HL-60 (cell line): ENCODE results near the gene PSMG3.

Experiments
- DNase-seq, 2 experiments: peaks; one replicate each; pipeline ENCODE4 v3.0.0-alpha.2; 2010 to 2020; ENCODE audit warnings: low read depth in 1 of 2, low spot score in 1 of 2
- H3K27ac ChIP-seq: fragments of 250-450 bp; sonication (Bioruptor Pico); replicated peaks from 2 replicates; pipeline ENCODE4 v1.5.1; 2020; ENCODE audit warnings: mild to moderate bottlenecking, moderate library complexity
- H3K27me3 ChIP-seq: fragments of 250-450 bp; sonication (Bioruptor Pico); 2 replicates; pipeline ENCODE4 v1.5.1; 2021; ENCODE audit warnings: mild to moderate bottlenecking, moderate library complexity; ENCODE audit not compliant: insufficient read depth, poor library complexity, severe bottlenecking
- H3K4me3 ChIP-seq: replicated peaks from 2 replicates; pipeline ENCODE4 v1.5.1; 2011; ENCODE audit warnings: mild to moderate bottlenecking, control low read depth, low read length; ENCODE audit not compliant: insufficient read depth
- GABPA ChIP-seq: IDR thresholded peaks from 2 replicates; pipeline ENCODE4 v1.6.1; 2012; ENCODE audit warnings: low read depth
- POLR2AphosphoS5 ChIP-seq: IDR thresholded peaks from 2 replicates; pipeline ENCODE4 v1.6.1; 2012; ENCODE audit warnings: low read depth
- REST ChIP-seq: IDR thresholded peaks from 2 replicates; pipeline ENCODE4 v1.6.1; 2012; ENCODE audit warnings: low read depth; ENCODE audit not compliant: insufficient replicate concordance
- SPI1 ChIP-seq: IDR thresholded peaks from 2 replicates; pipeline ENCODE4 v1.6.1; 2012; ENCODE audit warnings: low read depth, mild to moderate bottlenecking, borderline replicate concordance
- TF ChIP-seq, protein P1 (sequence below): IDR thresholded peaks from one replicate; pipeline ENCODE4 v1.5.1; 2011; ENCODE audit warnings: low read length, control low read depth, inconsistent platforms; ENCODE audit not compliant: insufficient read depth

The PSMG3 gene

DNA sequence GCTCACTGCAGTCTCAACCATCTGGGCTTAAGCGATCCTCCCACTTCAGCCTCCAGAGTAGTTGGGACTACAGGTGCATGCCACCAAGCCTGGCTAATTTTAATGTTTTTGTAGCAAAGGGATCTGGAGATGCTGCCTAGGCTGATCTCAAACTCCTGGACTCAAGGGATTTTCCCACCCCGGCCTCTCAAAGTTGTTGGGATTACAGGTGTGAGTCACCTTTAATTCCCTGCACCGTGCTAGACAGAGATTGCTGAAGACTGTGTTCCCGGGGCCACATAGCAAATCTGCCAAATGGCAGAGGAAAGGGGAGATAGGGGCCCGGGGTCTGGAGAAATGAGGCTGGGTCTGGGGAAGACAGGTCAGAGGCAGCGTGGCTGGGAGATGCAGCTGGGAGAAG lies 20.6 kb upstream of the PSMG3 start:
- no peak overlapping the region for H3K27ac ChIP-seq
- no peak for TF ChIP-seq REST
- TF ChIP-seq, protein P1, sequence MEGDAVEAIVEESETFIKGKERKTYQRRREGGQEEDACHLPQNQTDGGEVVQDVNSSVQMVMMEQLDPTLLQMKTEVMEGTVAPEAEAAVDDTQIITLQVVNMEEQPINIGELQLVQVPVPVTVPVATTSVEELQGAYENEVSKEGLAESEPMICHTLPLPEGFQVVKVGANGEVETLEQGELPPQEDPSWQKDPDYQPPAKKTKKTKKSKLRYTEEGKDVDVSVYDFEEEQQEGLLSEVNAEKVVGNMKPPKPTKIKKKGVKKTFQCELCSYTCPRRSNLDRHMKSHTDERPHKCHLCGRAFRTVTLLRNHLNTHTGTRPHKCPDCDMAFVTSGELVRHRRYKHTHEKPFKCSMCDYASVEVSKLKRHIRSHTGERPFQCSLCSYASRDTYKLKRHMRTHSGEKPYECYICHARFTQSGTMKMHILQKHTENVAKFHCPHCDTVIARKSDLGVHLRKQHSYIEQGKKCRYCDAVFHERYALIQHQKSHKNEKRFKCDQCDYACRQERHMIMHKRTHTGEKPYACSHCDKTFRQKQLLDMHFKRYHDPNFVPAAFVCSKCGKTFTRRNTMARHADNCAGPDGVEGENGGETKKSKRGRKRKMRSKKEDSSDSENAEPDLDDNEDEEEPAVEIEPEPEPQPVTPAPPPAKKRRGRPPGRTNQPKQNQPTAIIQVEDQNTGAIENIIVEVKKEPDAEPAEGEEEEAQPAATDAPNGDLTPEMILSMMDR: no peak

DNA sequence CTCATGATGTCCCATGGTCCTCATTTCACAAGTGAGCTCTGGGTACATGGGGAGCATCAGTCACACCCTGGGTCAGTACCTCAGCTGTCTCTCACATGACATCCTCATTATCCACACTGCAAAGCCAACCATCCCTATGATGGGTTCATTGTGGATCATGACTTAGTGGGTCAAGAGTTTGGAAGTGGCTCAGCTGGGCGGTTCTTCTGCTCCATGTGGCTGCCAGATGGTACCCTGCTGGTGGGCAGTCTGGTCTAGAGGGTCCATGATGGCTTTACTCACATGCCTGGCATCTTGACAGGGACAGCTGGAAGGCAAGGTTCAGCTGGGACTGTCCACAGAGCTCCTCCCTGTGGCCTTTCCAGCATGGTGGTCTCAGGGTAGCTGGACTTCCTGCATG lies 19.1 kb upstream of the PSMG3 start:
- peaks cover 29% of the 10 kb centered on the region for H3K27me3 ChIP-seq
- H3K27ac ChIP-seq: no peak overlapping the region
- DNase-seq: no peak
- TF ChIP-seq REST (no peak), POLR2AphosphoS5 (no peak), GABPA (no peak), SPI1 (no peak)
- TF ChIP-seq, protein P1: no peak
- H3K4me3 ChIP-seq: no peak overlapping the region

More for the DNA sequence above, 20.6 kb upstream of the PSMG3 start:
- no peak for DNase-seq
- Histone ChIP-seq H3K27me3 (peaks cover 29% of the 10 kb centered on the region), H3K4me3 (no peak overlapping the region)

- DNase-seq: no peak
- peaks cover 25% of the 10 kb centered on the region for H3K27me3 ChIP-seq
Measured at GRCh38 chr7:1587738-1588137, 17.9 kb upstream of the PSMG3 start.

More at GRCh38 chr7:1587738-1588137, 17.9 kb upstream of the PSMG3 start:
- H3K27ac ChIP-seq: no peak overlapping the region
- TF ChIP-seq SPI1: no peak
- no peak for TF ChIP-seq POLR2AphosphoS5
- no peak for TF ChIP-seq REST
- TF ChIP-seq, protein P1: no peak
- TF ChIP-seq GABPA: no peak
- H3K4me3 ChIP-seq: no peak overlapping the region
